Vagina (tissue), 2 donors: Measurements from ENCODE around the gene EME1. TPM values are rescaled to one million over a fixed set of nuclear protein-coding genes. Genes with fewer than 3 reads are reported as not detected.

Source experiments
- DNase-seq, 2 donors: peaks; one replicate each; pipeline ENCODE4 v3.0.0-alpha.2; 2017; ENCODE audit errors: extremely low spot score in 2 of 2
- H3K27ac ChIP-seq: fragments of 200-600 bp; sonication (generic); one replicate; pipeline ENCODE4 v1.5.1; 2019
- H3K27me3 ChIP-seq: fragments of 200-600 bp; sonication (generic); one replicate; pipeline ENCODE4 v1.5.1; 2019
- H3K36me3 ChIP-seq, 2 donors: fragments of 200-600 bp; sonication (generic); one replicate each; pipeline ENCODE4 v1.5.1; 2017 to 2019
- H3K4me1 ChIP-seq: fragments of 200-600 bp; sonication (generic); one replicate; pipeline ENCODE4 v1.5.1; 2019
- H3K4me3 ChIP-seq, 2 donors: fragments of 200-600 bp; sonication (generic); 1 replicate in 1 of 2; 2 replicates in 1 of 2; pipeline ENCODE4 v1.5.1; 2016 to 2019
- H3K9me3 ChIP-seq: fragments of 200-600 bp; sonication (generic); one replicate; pipeline ENCODE4 v1.5.1; 2019
- POLR2A ChIP-seq, 2 donors: fragments of 450-650 bp; IDR thresholded peaks; one replicate each; pipeline ENCODE4 v1.6.1; 2017; ENCODE audit warnings: antibody characterized with exemption in 2 of 2, mild to moderate bottlenecking in 2 of 2, moderate library complexity in 2 of 2
- POLR2AphosphoS5 ChIP-seq, 2 donors: sonication (generic); formaldehyde crosslinking; IDR thresholded peaks; one replicate each; pipeline ENCODE4 v1.9.0; 2017; ENCODE audit warnings: antibody characterized with exemption in 2 of 2, mild to moderate bottlenecking in 2 of 2, low read depth in 1 of 2; ENCODE audit not compliant: insufficient read depth in 1 of 2
- intact Hi-C: fragments of 100-400 bp; cut with DNase I; formaldehyde crosslinking; loops from one replicate; pipeline ENCODE4 v1.15.1; 2023
- total RNA-seq: library from RNA; depleted of rRNA; stranded (reverse); fragments of >200 nt; gene quantifications from one replicate; pipeline ENCODE4 v1.2.3, GENCODE V29; 2016
- TF ChIP-seq, protein P1 (sequence below), 3 experiments: fragments of 450-650 bp in 2 of 3; fragments of 200-600 bp in 1 of 3; sonication (generic) in 1 of 3; IDR thresholded peaks; one replicate each; pipeline ENCODE4 v1.5.1; 2017 to 2019; ENCODE audit warnings: antibody characterized with exemption in 3 of 3, mild to moderate bottlenecking in 2 of 3, moderate library complexity in 2 of 3

The EME1 gene
- total RNA-seq, 1 donor from 2014 or later: 2.9 TPM

DNA sequence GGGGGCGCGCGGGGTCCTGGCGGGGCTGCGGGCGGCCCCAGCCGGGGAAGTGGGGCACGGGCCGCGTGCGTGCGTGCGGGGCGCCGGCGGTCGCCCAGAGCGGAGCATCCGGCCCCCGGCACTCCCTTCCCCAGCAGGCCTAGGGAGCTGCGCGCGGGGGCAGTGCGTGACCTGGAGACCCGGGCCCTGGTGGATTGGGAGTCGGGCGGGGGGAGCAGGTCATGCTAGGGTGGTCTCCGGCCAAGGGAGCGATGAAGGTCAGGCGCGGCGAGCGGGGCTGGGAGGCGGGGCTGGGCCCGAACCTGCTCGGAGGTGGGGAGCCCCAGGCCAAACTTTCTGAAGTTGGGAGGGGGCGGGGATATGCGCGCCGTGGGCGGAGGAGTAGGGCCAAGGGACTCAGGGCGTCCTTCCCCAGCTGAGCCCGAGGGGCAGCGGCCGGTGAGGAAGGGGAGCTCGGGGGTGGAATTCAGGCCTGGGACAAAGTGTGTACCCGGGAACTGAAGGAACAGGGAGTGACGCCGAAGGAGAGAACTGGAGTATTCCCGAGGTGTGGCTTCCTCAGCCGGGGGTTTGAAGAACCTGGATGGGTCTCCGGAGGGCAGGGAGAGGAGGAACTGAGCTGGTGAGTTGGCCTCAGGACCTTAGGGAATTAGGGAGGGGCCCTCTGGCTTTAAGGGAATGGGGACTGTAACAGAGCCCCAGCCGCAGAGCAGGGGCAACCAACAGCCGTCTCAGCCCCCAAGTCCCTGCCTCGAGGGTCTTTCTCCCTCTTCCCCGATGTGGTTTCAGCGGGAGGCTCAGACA lies 26.5 kb upstream of the EME1 start:
- no peaks in the 10 kb centered on the region for H3K27me3 ChIP-seq
- peak overlapping the region; percentile 73 for H3K27ac ChIP-seq
- intact Hi-C loops: no loop called here
- no peak for DNase-seq
- H3K4me1 ChIP-seq: peaks cover 36% of the 10 kb centered on the region
- no peaks in the 10 kb centered on the region for H3K9me3 ChIP-seq
- no peak for TF ChIP-seq POLR2AphosphoS5 (IDR thresholded peaks at IDR 0.05; ENCODE audit: insufficient read depth in 1 of 2, low read depth in 1 of 2)
- TF ChIP-seq, protein P1, sequence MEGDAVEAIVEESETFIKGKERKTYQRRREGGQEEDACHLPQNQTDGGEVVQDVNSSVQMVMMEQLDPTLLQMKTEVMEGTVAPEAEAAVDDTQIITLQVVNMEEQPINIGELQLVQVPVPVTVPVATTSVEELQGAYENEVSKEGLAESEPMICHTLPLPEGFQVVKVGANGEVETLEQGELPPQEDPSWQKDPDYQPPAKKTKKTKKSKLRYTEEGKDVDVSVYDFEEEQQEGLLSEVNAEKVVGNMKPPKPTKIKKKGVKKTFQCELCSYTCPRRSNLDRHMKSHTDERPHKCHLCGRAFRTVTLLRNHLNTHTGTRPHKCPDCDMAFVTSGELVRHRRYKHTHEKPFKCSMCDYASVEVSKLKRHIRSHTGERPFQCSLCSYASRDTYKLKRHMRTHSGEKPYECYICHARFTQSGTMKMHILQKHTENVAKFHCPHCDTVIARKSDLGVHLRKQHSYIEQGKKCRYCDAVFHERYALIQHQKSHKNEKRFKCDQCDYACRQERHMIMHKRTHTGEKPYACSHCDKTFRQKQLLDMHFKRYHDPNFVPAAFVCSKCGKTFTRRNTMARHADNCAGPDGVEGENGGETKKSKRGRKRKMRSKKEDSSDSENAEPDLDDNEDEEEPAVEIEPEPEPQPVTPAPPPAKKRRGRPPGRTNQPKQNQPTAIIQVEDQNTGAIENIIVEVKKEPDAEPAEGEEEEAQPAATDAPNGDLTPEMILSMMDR (IDR thresholded peaks at IDR 0.05): no peak
- TF ChIP-seq POLR2A (IDR thresholded peaks at IDR 0.05): no peak
- no peaks in the 10 kb centered on the region for H3K36me3 ChIP-seq
- H3K4me3 ChIP-seq: peak overlapping the region; percentile 93 to 96

DNA sequence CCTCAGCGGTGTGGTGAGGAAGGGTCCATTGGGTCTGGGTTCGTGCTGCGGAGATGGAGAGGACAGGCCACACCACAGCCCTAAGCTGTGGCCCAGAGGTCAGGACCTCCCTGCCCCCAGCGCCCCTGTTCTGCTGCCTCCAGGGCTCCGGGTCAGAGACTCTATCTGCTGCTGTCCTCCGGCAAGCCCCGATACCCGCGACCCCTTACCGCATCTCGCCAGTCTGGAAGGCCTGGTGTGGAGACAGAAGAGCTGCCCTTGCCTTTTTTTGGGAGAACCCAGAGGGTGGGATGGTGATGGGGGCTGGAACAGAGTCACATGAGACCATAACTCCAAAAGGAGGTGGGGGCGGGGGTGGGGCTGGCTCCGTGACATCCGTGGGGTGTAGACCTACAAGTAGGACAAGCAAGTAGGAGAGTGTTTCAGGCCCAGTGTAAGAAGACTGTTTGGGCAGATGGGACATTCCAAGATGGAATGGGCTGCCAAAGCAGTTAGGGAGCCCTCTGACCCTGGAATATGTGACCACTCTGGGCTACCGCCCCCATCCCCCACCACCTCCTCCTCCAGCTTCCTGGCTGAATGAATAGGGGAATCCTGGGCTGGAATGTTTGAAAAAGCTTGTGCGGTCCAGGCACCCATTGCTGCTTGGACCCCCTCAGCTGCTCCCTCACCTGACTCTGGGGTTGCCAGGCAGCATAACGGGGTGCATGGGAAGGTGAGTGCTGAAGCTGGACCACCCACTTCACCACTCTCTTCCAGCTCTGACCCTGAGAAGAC lies 25.7 kb upstream of the EME1 start:
- intact Hi-C loops: no loop called here
- H3K27ac ChIP-seq: peak overlapping the region; percentile 73

DNA sequence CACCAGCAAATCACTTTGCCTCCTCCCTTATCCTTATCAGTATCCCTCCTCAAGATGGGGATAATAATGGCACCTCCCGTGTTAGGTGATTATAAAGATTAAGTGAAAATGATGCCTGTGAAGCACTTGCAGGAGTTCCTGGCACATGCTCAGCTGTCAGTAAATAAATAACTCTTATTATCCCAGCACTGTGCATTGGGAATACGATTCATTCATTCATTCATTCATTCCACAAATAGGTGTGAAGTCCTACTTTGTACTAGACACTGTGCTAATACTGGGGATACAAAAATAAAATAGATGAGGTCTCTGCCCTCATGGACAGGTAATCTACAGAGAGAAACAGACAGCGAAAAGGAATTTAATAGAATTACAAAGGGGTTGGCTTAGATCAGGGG lies 25.1 kb upstream of the EME1 start:
- Histone ChIP-seq H3K27me3 (no peaks in the 10 kb centered on the region), H3K9me3 (no peaks in the 10 kb centered on the region), H3K27ac (no peak overlapping the region), H3K4me1 (peaks cover 44% of the 10 kb centered on the region), H3K36me3 (no peaks in the 10 kb centered on the region), H3K4me3 (no peak overlapping the region)
- DNase-seq: no peak
- intact Hi-C loops: no loop called here
- no peak for TF ChIP-seq POLR2A (IDR thresholded peaks at IDR 0.05)

More for the DNA sequence above, 25.7 kb upstream of the EME1 start:
- Histone ChIP-seq H3K27me3 (no peaks in the 10 kb centered on the region), H3K4me1 (peaks cover 42% of the 10 kb centered on the region), H3K36me3 (no peaks in the 10 kb centered on the region), H3K9me3 (no peaks in the 10 kb centered on the region), H3K4me3 (peak overlapping the region; percentile 93 to 96)
- DNase-seq: no peak
- TF ChIP-seq POLR2A (IDR thresholded peaks at IDR 0.05) (no peak), POLR2AphosphoS5 (IDR thresholded peaks at IDR 0.05; ENCODE audit: insufficient read depth in 1 of 2, low read depth in 1 of 2) (no peak)
- TF ChIP-seq, protein P1 (IDR thresholded peaks at IDR 0.05): no peak

DNA sequence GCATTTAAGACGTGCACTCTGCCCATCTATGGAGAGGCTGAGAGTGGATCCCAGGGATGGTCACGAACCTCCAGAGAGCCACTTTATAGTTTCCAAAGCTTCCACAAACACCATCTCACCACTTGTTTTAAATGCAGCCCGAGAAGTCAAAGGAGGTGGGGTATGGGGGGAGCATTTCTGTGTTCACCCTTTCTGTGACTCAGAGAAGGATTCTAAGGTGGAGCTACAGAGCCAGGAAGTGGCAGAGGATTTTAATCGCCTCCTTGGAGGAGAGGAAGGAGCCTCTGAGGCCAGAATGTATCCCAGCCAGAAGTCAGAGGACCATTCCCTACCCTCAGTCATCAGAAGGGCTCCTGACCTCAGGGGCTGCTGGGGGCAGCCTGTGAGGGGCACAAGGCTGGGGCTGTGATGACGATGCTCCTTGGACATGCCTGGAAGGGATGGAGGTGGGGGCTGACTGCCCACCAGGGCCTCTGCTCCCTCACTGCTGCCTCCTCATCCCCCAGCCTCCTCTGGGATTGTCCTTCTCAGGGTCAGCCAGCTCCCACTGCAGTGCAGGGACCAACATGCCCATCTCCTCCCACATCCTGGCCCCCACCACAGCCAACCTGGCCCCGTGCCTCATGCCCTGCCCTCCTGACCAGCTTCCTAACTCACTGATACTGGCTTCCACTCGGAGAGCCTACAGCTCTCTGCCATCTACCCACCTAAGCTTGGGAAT lies 24.3 kb upstream of the EME1 start:
- DNase-seq: no peak
- H3K4me1 ChIP-seq: peaks cover 44% of the 10 kb centered on the region
- no peak overlapping the region for H3K4me3 ChIP-seq
- no peaks in the 10 kb centered on the region for H3K27me3 ChIP-seq
- intact Hi-C loops: no loop called here
- no peak for TF ChIP-seq POLR2A (IDR thresholded peaks at IDR 0.05)
- TF ChIP-seq POLR2AphosphoS5 (IDR thresholded peaks at IDR 0.05; ENCODE audit: insufficient read depth in 1 of 2, low read depth in 1 of 2): no peak
- TF ChIP-seq, protein P1 (IDR thresholded peaks at IDR 0.05): no peak
- H3K36me3 ChIP-seq: peaks cover 0 to 4% of the 10 kb centered on the region in 2 donors
- H3K9me3 ChIP-seq: no peaks in the 10 kb centered on the region
- H3K27ac ChIP-seq: no peak overlapping the region

DNA sequence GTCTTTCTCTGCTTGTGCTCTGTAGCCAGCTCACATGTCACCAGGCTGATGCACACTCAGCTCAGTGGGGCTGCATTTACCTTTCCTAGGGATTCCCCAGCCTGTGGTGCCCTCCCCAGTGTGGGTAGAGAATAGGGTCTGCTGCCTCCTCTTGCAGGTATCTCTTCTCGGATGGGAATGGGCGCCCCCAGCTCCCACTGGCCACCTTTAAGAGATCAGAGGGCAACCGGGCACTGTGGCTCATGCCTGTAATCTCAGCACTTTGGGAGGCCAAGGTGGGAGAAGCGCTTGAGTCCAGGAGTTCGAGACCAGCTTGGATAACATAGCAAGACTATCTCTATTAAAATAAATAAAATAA lies 23.8 kb upstream of the EME1 start:
- peaks cover 44% of the 10 kb centered on the region for H3K4me1 ChIP-seq
- DNase-seq: no peak
- H3K27ac ChIP-seq: no peak overlapping the region
- no peak for TF ChIP-seq POLR2AphosphoS5 (IDR thresholded peaks at IDR 0.05; ENCODE audit: insufficient read depth in 1 of 2, low read depth in 1 of 2)
- TF ChIP-seq, protein P1 (IDR thresholded peaks at IDR 0.05): no peak
- TF ChIP-seq POLR2A (IDR thresholded peaks at IDR 0.05): no peak
- H3K4me3 ChIP-seq: no peak overlapping the region
- intact Hi-C loops: no loop called here
- no peaks in the 10 kb centered on the region for H3K27me3 ChIP-seq
- H3K9me3 ChIP-seq: no peaks in the 10 kb centered on the region
- peaks cover 0 to 10% of the 10 kb centered on the region in 2 donors for H3K36me3 ChIP-seq
